Activated CD8-positive, alpha-beta memory T cell treated with anti-CD3 and anti-CD28 coated beads, Interleukin-2, amount 50 U/mL, for 48 hours (primary cell): Measurements from ENCODE around the gene ZNF12.
"Not testable (repeated sequence)": the region's sequence is repeated elsewhere in the genome, so short reads cannot be mapped to it uniquely, and the experiment has no call there.

Source experiments
- DNase-seq: peaks from one replicate; pipeline ENCODE4 v3.0.0-alpha.2; 2020

Gene ZNF12

GRCh38 chr7:6691103-6691502, 15.6 kb downstream of the ZNF12 start:
- no peak for DNase-seq

DNA sequence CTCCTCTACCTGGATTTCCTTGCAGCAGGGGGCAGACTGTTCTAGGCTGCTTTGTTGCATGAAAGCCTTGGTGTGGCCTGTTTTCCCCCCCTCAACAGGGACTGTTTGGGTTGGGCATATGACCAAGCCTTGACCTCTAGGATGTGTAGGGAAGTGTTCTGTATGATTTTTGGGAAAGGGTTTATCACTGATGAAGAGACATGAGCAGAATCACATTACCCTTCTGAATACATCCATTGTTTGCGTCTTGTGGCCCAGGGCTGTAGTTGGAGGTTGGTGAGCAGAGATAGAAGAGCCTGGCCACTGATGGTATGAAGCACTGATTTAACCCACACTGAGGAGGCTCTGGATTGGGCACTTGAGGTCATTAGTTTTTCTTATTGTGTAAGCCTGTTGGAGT, 26.6 kb downstream of the ZNF12 start:
- DNase-seq: no peak

DNA sequence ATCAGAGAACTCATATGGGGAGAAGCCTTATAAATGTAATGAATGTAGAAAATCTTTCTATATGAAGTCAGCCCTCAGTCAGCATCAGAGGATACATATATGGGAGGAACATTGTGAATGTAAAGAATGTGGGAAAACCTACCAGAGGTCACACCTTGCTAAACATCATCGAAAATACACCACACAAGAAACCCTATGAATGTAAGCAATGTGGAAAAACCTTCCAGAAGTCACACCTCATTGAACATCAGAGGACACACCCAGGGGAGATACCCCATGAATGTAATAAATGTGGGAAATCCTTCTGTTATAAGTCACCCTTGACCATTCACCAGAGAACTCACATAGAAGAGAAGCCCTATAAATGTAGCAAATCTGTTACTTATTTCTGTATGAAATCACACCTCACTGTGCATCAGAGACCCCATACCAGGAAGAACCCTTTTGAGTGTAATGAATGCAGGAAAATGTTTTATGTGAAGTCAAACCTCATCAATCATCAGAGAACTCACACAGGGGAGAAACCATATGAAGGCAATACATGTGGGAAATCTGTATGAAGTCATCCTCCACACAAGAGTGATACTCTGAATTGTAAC, 30.8 kb downstream of the ZNF12 start:
- DNase-seq: no peak

GRCh38 chr7:6670851-6671250, 35.9 kb downstream of the ZNF12 start:
- DNase-seq: not testable (repeated sequence)

GRCh38 chr7:6658618-6659345, 48.0 kb downstream of the ZNF12 start:
- DNase-seq: no peak

GRCh38 chr7:6656413-6656812, 50.3 kb downstream of the ZNF12 start:
- DNase-seq: no peak

DNA sequence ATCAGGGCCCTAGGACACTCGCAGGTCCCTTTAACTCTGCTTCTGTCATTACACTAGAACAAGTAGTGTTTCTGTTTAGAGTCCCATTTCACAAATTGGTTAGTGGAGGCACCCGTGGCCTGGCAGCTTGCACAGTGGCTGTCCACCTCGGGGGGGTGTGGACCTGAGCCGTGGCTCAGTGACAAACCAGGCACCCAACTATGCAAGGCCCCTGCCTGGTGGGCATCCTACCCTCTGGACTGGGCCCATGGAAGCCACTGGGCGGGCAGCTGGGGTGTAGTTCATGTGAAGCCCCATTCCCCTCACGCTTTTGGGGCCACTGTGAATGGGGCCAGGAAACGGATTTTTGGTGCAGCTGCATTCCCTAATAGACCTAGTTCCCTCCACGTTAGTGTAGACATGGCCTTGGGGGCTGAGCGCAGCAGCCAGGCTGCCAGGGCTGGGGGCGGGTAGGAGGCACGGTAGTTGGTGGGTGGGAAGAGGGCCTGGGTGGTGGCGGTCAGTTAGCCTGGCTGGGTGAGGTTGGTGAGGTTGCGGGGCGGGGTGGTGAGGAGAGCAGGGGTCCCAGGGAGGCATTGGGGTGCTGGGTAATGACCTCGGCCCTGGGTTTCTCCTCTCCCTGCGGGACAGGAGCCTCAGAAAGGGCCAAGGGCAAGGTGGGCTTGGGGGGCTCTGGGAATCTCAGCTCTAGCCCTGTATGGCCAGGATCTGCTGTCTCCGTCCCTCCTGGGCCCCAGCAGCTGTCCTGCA, 50.9 kb downstream of the ZNF12 start:
- no peak for DNase-seq

DNA sequence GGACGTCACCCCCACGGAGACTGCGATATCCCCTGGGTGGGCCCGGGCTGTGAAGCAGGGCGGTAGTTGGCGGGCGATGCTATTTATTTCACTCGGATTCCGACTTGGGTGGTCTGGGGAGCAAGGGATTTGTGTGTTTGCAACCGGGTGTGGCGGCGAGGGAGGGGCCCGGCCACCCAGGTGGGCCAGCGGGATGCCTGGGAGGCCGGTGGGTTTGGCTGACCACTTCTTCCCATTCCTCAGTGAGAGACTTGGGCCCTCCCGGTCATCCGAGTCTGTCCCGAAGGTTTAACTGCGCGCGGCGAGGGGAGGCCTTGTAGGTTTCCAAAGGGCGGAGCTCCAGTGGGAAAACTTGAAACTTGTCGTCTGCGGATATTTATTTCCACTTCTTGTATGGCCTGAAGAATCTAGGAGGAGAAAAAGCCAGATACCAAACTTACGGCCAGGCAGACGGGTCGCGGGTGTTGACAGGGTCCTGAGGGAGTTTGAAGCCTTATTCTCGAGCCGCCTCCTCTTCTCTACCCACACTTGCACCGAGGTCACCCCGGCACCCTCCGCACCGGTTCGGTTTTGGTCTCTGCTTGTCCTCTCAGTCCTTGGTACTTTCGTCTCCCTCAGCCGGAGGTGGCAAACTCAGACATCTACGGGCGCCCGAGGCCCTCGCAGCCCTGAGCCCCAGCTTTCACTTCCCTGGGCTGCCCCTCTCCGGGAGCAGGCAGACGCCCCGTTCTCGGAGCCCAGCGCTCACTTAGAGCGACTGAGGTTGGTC, 51.7 kb downstream of the ZNF12 start:
- DNase-seq: no peak

- DNase-seq: no peak
These were observed 52.5 kb downstream of the ZNF12 start for GRCh38 chr7:6654113-6654841.

DNA sequence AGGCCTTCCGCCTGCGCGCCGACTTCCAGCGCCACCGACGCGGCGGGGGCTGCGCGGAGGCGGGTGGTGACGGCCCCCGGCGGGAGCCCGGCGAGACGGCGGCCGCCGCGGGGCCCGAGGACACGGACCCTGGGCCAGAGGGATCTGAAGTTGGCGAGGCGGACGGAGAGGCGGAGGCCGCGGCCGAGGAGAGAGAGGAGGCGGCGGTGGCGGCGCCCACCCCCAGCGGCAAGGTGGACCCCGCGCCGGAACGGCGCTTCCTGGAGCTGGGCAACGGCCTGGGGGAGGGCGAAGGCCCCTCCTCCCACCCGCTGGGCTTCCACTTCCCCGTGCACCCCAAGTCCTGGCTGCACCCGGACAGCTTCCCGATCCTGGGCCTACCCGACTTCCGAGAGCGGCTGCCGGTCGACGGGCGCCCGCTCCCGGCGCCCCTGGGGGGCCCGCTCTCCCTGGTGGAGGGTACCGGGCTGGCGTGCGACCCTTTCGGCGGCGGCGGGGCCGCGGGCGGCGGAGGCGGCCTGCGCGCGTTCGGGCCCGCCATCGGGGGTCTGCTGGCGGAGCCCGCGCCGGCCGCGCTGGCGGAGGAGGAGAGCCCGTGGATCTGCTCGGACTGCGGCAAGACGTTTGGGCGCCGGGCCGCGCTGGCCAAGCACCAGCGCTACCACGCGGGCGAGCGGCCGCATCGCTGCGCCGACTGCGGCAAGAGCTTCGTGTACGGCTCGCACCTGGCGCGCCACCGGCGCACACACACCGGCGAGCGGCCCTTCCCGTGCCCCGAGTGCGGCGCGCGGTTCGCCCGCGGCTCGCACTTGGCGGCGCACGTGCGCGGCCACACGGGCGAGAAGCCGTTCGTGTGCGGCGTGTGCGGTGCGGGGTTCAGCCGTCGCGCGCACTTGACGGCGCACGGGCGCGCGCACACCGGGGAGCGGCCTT, 53.4 kb downstream of the ZNF12 start:
- DNase-seq: no peak

- DNase-seq: no peak
These were observed 54.2 kb downstream of the ZNF12 start for GRCh38 chr7:6652446-6653011.

DNA sequence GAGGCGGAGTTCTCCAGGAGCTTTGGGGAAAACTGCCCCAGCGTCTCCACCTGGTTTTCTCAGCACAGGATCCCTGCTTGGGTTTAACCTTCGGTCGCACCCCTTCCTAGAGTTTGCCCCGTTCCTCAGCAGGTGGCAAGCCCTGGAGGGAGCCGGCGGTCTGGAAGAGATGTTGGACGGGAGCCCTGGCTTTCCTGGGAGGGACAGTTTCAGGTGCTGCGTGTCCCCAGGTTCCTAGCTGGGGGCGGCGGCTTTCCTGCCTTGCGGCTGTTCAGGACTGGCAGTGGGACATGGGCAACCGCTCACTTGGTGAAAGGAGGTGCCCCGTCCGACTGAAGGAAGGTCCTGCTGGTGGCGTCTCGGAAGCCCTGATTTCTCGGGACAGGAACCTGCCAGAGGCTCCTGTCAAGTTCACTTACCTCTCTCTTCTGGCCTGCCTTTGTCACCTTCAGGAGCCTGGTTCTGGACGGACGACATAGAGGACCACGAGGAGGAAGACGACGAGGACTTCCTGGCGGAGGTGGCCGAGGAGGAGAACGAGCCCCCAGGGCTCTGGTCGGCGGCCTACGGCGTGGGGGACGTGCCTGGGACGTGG, 54.8 kb downstream of the ZNF12 start:
- DNase-seq: no peak

DNA sequence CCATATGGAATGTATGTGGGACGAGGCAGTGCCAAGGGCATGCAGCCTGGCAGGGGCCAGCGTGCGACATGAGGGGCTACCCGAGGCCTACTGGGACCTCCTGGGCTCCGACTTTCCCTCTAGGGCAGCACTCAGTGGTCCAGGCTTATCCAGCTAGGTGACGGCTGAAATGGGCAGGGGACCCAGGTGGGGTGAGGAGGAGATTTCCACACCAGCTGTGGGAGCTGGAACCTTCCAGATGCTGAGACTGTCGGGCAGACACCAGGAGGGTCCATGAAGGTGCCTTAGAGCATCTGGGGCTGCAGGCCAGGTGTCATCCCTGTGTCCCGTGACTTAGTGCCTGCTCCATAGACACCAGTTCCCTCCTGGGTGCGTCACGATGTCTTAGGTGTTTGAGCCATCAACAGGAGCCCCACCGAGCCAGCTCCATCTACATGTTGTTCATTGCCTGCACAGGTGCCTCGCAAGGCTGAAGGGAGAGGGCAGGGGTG, 56.2 kb downstream of the ZNF12 start:
- DNase-seq: no peak

GRCh38 chr7:6650086-6650485, 56.7 kb downstream of the ZNF12 start:
- no peak for DNase-seq

GRCh38 chr7:6649241-6649961, 57.3 kb downstream of the ZNF12 start:
- DNase-seq: no peak

GRCh38 chr7:6648815-6649104, 58.0 kb downstream of the ZNF12 start:
- no peak for DNase-seq

DNA sequence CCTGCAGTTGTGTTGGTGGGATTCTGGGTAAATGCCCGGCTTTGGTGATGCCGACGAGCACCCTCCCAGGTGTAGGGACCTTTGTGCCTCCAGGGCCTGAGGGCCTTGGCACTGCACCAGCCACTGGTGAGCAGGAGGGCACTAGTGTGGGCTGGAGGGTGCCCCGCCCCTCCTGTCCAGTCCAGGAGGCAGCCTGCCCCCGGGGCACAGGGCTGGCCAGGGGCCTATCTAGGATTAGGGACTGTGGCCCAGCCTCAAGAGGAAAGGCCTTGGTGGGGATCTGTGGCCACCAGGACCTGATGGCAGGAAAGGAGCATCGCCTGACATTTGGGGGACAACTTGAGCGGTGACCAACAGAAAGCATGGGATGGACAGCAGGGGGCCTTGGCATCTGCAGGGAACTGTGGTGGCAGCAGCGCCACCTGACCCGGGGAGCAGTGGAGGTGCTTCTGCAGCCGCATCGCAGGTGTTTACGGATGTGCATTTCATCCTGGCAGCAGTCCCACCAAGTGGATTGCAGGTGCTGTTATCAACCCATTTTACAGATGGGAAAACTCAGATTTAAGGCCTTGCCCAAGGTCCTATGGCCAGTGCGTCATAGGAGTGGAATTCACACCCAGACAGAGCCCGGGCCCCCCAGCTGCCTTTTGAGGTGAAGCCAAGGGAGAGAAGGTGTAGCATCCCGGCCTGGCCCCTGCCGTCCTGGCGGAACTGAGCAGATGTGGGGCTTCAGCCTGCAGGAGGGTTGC, 58.5 kb downstream of the ZNF12 start:
- no peak for DNase-seq

DNA sequence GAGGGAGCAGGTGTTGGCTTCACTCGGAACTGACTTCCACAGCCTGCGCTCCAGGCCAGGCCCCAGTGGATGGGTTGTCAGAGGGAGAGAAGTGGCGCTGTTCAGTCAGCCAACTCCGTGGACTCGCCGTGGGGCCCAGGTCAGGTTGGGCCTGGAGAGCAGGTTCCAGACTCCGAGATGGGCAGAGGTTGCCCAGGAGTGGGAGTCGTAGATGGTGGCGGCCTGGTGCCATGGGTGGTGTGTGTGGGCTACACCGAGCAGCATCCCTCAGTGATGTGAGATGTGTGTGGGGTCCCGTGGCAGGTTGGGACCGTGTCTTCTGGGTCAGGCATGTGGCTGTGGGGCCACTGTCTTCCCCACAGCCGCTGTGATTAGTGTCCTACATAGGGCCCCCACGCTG, 59.2 kb downstream of the ZNF12 start:
- no peak for DNase-seq

- no peak for DNase-seq
These were observed 59.7 kb downstream of the ZNF12 start for GRCh38 chr7:6647080-6647479.
